ENCODE results near the gene ATF7IP2. TPM values are rescaled to one million over a fixed set of nuclear protein-coding genes. Genes with fewer than 3 reads are reported as not detected.

ATF7IP2 gene
- total RNA-seq, 1 donor from 2014 or later: 80.7 TPM

DNA sequence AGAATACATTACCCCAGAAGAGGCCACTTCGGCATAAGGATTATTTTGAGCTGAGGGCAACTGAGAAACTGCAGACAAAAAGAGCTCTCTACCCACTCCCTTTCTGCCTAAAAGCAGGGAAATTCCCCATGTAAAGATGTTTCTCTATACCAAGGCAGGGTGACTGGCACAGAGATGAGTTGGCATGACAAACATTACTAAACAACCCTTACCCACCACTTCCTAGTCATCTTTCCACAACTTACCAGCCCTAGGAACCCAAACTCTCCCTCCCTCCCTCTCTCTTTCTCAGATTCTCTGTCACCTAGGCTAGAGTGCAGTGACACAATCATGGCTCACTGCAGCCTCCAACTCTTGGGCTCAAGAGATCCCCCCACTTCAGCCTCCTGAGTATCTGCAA, 126.0 kb downstream of the ATF7IP2 start:
- no peak for DNase-seq (ENCODE audit: low spot score, unreplicated experiment)
- Mint-ChIP-seq H3K27ac (no peak overlapping the region), H3K4me3 (ENCODE audit: low read depth) (no peak overlapping the region), H3K36me3 (ENCODE audit: insufficient read depth) (no peaks in the 10 kb centered on the region), H3K4me1 (ENCODE audit: low read depth) (peaks cover 5% of the 10 kb centered on the region), H3K9me3 (ENCODE audit: low read depth) (no peaks in the 10 kb centered on the region), H3K27me3 (no peaks in the 10 kb centered on the region)
- TF ChIP-seq, protein P1, sequence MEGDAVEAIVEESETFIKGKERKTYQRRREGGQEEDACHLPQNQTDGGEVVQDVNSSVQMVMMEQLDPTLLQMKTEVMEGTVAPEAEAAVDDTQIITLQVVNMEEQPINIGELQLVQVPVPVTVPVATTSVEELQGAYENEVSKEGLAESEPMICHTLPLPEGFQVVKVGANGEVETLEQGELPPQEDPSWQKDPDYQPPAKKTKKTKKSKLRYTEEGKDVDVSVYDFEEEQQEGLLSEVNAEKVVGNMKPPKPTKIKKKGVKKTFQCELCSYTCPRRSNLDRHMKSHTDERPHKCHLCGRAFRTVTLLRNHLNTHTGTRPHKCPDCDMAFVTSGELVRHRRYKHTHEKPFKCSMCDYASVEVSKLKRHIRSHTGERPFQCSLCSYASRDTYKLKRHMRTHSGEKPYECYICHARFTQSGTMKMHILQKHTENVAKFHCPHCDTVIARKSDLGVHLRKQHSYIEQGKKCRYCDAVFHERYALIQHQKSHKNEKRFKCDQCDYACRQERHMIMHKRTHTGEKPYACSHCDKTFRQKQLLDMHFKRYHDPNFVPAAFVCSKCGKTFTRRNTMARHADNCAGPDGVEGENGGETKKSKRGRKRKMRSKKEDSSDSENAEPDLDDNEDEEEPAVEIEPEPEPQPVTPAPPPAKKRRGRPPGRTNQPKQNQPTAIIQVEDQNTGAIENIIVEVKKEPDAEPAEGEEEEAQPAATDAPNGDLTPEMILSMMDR (IDR thresholded peaks at IDR 0.05; ENCODE audit: unreplicated experiment): no peak

DNA sequence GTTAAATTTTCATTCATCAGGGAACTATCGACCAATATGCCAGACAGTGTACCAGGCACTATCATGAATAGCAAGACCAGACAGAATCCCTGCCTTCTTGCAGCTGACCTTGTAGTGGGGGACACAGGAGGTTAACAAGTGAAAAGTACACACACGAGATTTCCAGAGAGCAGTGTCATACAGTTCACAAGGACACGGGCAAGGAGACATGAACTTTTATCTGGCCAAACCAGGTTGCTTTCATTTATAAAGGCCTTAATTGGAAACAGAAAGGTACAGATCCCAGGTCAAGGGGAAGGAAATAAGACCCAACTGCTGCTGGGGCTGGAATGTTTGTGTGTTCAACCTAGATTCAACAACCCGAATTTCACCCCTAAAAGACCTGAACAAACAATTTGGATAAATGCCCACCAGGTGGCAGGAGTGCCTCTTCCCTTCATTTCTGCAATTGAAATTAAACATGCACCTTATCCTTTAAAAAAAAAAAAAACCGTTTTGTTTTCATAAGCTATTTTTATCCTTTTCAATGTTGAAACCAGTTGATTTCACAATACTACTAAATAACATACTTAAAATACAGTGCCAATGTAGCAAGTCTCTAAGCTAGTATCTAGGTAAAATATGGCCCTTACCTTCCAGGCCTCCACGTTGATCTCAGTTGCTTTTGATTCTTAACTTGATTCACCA, 128.7 kb downstream of the ATF7IP2 start:
- Mint-ChIP-seq H3K9me3 (ENCODE audit: low read depth) (no peaks in the 10 kb centered on the region), H3K27ac (no peak overlapping the region), H3K4me3 (ENCODE audit: low read depth) (no peak overlapping the region), H3K27me3 (no peaks in the 10 kb centered on the region), H3K4me1 (ENCODE audit: low read depth) (peaks cover 3% of the 10 kb centered on the region), H3K36me3 (ENCODE audit: insufficient read depth) (no peaks in the 10 kb centered on the region)
- TF ChIP-seq, protein P1 (IDR thresholded peaks at IDR 0.05; ENCODE audit: unreplicated experiment): peak; percentile 86
- no peak for DNase-seq (ENCODE audit: low spot score, unreplicated experiment)

DNA sequence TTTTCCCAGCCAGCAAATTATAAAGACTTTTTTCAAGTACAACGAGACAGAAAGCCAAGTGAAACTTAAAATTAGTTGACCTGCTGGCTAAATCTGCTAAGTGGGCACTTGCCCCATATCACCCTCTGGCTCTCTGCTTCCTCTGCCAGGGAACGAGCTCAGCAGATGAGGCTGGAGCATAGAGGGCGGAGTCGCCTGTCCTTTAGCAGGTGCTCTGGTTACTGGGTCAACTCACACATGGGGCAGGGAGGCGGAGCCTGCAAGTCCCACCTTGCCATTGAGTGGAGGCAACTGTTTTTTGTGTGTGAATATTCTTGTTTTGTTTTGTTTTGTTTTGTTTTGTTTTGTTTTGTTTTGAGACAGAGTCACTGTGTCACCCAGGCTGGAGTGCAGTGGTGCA, 132.0 kb downstream of the ATF7IP2 start:
- peaks cover 9% of the 10 kb centered on the region for H3K4me1 Mint-ChIP-seq (ENCODE audit: low read depth)
- no peaks in the 10 kb centered on the region for H3K9me3 Mint-ChIP-seq (ENCODE audit: low read depth)
- no peaks in the 10 kb centered on the region for H3K27me3 Mint-ChIP-seq
- no peak overlapping the region for H3K4me3 Mint-ChIP-seq (ENCODE audit: low read depth)
- no peak overlapping the region for H3K27ac Mint-ChIP-seq
- TF ChIP-seq, protein P1 (IDR thresholded peaks at IDR 0.05; ENCODE audit: unreplicated experiment): no peak
- no peak for DNase-seq (ENCODE audit: low spot score, unreplicated experiment)
- H3K36me3 Mint-ChIP-seq (ENCODE audit: insufficient read depth): no peaks in the 10 kb centered on the region

DNA sequence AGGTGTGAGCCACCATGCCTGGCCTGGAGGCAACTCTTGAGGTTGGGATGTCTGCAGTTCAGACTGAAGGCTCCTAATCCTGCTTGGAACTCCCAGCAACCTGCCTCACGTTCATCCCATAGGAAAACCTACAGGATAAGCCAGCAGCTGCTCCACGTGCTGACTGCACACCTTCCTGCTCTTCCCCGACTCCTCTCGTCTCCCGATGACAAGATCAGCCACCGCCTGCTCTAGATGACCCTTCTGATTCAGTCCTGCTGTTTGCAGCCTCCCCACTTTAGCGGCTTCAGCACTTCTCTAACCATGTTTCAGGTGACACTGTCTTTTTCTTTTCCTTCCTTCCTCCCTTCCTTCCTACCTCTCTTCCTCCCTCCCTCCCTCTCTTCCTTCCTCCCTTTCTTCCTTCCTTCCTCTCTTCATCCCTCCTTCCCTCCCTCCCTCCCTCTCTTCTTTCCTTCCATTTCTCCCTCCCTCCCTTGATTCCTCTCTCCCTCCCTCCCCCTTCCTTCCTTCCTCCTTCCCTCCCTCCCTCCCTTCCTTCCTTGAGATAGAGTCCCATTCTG, 132.7 kb downstream of the ATF7IP2 start:
- H3K27me3 Mint-ChIP-seq: no peaks in the 10 kb centered on the region
- TF ChIP-seq, protein P1 (IDR thresholded peaks at IDR 0.05; ENCODE audit: unreplicated experiment): no peak
- no peaks in the 10 kb centered on the region for H3K36me3 Mint-ChIP-seq (ENCODE audit: insufficient read depth)
- peaks cover 9% of the 10 kb centered on the region for H3K4me1 Mint-ChIP-seq (ENCODE audit: low read depth)
- no peak overlapping the region for H3K27ac Mint-ChIP-seq
- DNase-seq (ENCODE audit: low spot score, unreplicated experiment): no peak
- no peaks in the 10 kb centered on the region for H3K9me3 Mint-ChIP-seq (ENCODE audit: low read depth)
- no peak overlapping the region for H3K4me3 Mint-ChIP-seq (ENCODE audit: low read depth)

- Mint-ChIP-seq H3K36me3 (ENCODE audit: insufficient read depth) (no peaks in the 10 kb centered on the region), H3K4me3 (ENCODE audit: low read depth) (no peak overlapping the region), H3K9me3 (ENCODE audit: low read depth) (no peaks in the 10 kb centered on the region), H3K27ac (no peak overlapping the region), H3K27me3 (no peaks in the 10 kb centered on the region), H3K4me1 (ENCODE audit: low read depth) (peaks cover 8% of the 10 kb centered on the region)
- DNase-seq (ENCODE audit: low spot score, unreplicated experiment): no peak
- TF ChIP-seq, protein P1 (IDR thresholded peaks at IDR 0.05; ENCODE audit: unreplicated experiment): no peak
These were observed 133.4 kb downstream of the ATF7IP2 start for GRCh38 chr16:10519297-10519696.
